ENCODE results near the gene ADAMTS20. TPM values are rescaled to one million over a fixed set of nuclear protein-coding genes. Genes with fewer than 3 reads are reported as not detected.

The ADAMTS20 gene
- total RNA-seq, 1 experiment from 2014 or later, result 0.07 TPM

DNA sequence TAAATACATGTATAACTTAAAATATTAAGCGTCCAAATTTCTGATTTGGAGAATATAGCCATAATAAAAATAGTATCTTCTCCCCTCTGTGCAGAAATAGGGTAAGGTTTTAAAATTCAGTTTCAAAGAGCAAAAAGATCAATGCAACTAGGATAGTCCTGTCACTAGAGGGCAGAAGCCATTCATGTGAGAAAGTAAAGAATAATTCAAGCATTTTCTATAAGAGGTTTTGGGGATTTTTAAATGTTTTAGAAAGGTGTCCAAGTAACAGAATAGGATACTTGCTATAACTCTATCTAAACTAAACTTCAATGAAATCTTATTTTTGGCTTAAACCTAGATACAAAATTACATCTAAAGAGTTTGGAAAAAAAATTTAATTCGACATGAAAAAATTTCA lies 50.3 kb downstream of the ADAMTS20 start:
- peak in 1 of 2 experiments; percentile 12 for DNase-seq

DNA sequence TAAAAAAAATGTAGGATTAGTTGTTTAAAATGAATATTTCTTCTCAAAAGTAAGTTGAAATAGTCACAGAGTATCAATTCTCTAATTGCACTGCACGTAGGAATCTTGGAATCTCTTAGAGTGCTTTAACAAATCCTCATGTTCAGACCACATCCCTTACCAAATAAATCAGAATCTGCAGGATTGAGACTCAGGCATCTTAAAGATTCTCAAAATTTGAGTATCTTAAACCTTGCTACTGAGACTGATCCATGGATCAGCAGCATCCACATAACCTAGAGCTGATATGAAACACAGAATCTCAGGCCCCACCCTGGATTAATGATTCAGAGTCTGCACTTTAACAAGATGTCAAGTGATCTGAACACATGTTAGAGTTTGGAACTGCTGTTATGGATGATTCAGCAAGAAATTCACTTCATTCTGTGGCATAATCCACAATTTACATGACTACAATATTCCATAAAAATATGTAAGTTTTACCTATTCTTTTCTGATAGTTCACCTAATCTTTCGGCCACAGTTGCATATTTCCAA lies 58.7 kb downstream of the ADAMTS20 start:
- no TSS peak for BruUV-seq (replicated peaks)
- Histone ChIP-seq H3K4me1 (no peaks in the 10 kb centered on the region), H3K27me3 (replicated peaks; ENCODE audit: control insufficient read depth, insufficient read depth, low read length) (no peaks in the 10 kb centered on the region), H3K4me3 (ENCODE audit: low read depth, low read length) (no peak overlapping the region), H3K9me3 (no peaks in the 10 kb centered on the region), H3K36me3 (ENCODE audit: control insufficient read depth, insufficient read depth, low read length) (no peaks in the 10 kb centered on the region)
- Mint-ChIP-seq H3K4me3 (ENCODE audit: unreplicated experiment) (no peak overlapping the region), H3K36me3 (ENCODE audit: insufficient read depth, unreplicated experiment) (no peaks in the 10 kb centered on the region), H3K27ac (ENCODE audit: unreplicated experiment) (no peak overlapping the region), H3K27me3 (ENCODE audit: insufficient read depth, unreplicated experiment) (peaks cover 3% of the 10 kb centered on the region), H3K9me3 (ENCODE audit: unreplicated experiment) (no peaks in the 10 kb centered on the region), H3K4me1 (ENCODE audit: low read depth, unreplicated experiment) (no peaks in the 10 kb centered on the region)
- no peak for DNase-seq
- CTCF ChIA-PET, result no interaction called here
- POLR2A ChIA-PET, result no interaction called here
- intact Hi-C loops (cut with micrococcal nuclease; ENCODE audit: unreplicated experiment), result no loop called here
- TF ChIP-seq, protein P1, sequence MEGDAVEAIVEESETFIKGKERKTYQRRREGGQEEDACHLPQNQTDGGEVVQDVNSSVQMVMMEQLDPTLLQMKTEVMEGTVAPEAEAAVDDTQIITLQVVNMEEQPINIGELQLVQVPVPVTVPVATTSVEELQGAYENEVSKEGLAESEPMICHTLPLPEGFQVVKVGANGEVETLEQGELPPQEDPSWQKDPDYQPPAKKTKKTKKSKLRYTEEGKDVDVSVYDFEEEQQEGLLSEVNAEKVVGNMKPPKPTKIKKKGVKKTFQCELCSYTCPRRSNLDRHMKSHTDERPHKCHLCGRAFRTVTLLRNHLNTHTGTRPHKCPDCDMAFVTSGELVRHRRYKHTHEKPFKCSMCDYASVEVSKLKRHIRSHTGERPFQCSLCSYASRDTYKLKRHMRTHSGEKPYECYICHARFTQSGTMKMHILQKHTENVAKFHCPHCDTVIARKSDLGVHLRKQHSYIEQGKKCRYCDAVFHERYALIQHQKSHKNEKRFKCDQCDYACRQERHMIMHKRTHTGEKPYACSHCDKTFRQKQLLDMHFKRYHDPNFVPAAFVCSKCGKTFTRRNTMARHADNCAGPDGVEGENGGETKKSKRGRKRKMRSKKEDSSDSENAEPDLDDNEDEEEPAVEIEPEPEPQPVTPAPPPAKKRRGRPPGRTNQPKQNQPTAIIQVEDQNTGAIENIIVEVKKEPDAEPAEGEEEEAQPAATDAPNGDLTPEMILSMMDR (IDR thresholded peaks at IDR 0.05; ENCODE audit: insufficient read depth in 1 of 2, low read depth in 1 of 2, low read length in 1 of 2, severe bottlenecking in 1 of 2, unreplicated experiment in 1 of 2), result no peak

More for the DNA sequence above, 50.3 kb downstream of the ADAMTS20 start:
- Mint-ChIP-seq H3K4me1 (ENCODE audit: low read depth, unreplicated experiment) (no peaks in the 10 kb centered on the region), H3K27me3 (ENCODE audit: insufficient read depth, unreplicated experiment) (peaks cover 2% of the 10 kb centered on the region), H3K27ac (ENCODE audit: unreplicated experiment) (no peak overlapping the region), H3K36me3 (ENCODE audit: insufficient read depth, unreplicated experiment) (no peaks in the 10 kb centered on the region), H3K9me3 (ENCODE audit: unreplicated experiment) (no peaks in the 10 kb centered on the region), H3K4me3 (ENCODE audit: unreplicated experiment) (no peak overlapping the region)
- Histone ChIP-seq H3K36me3 (ENCODE audit: control insufficient read depth, insufficient read depth, low read length) (no peaks in the 10 kb centered on the region), H3K27me3 (replicated peaks; ENCODE audit: control insufficient read depth, insufficient read depth, low read length) (no peaks in the 10 kb centered on the region), H3K4me3 (ENCODE audit: low read depth, low read length) (no peak overlapping the region), H3K9me3 (no peaks in the 10 kb centered on the region), H3K4me1 (no peaks in the 10 kb centered on the region)
- intact Hi-C loops (cut with micrococcal nuclease; ENCODE audit: unreplicated experiment), result loop anchor here (1.0 to 2.0 kb wide), 3 partner anchors 175 to 381 kb away; no protein-coding TSS in a partner anchor
- BruUV-seq (replicated peaks), result no TSS peak
- POLR2A ChIA-PET, result no interaction called here
- TF ChIP-seq, protein P1 (IDR thresholded peaks at IDR 0.05; ENCODE audit: insufficient read depth in 1 of 2, low read depth in 1 of 2, low read length in 1 of 2, severe bottlenecking in 1 of 2, unreplicated experiment in 1 of 2), result peak; percentile 42 to 60
- CTCF ChIA-PET, result interaction anchor here (0.6 kb wide), 1 partner anchor 256 kb away, joined by 4 read pairs; no protein-coding TSS in a partner anchor

DNA sequence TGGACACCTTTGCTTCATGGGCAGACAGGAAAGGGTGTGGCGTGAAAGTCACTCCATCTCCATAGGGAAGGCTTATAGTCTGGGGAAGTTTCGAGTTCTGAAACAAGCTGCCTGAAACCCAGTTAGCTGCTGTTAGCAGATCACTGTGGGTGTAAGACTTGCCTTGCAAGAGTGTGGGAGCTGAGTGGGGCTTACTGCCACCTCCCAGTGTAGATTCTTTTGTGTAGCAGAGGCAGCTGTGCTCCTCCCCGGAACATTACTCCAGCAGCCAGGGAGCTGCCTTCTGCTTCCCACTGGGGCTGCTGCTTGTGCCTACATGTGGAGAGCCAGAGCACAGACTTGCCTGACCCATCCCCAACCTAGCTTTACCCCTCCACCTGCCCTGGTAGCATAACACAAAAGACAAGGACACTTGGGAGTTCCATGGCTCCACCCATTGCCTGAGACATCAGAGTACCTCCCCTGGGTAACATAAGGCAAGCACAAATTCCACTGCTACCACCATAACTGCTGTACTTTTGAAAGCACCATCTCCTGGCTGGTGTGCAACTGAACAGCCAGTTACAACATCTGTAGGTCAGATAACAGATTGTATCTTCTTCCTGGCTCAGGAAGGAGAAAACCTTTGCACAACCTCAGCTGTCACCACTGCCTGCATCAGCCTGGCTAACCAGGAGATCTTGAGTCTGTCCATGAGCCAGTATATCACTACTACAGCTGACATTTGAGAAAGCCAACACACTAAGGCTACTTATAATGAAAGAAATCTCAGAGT lies 69.5 kb downstream of the ADAMTS20 start:
- Mint-ChIP-seq H3K36me3 (ENCODE audit: insufficient read depth, unreplicated experiment) (no peaks in the 10 kb centered on the region), H3K9me3 (ENCODE audit: unreplicated experiment) (peaks cover 14% of the 10 kb centered on the region), H3K4me3 (ENCODE audit: unreplicated experiment) (no peak overlapping the region), H3K27ac (ENCODE audit: unreplicated experiment) (no peak overlapping the region), H3K4me1 (ENCODE audit: low read depth, unreplicated experiment) (no peaks in the 10 kb centered on the region), H3K27me3 (ENCODE audit: insufficient read depth, unreplicated experiment) (no peaks in the 10 kb centered on the region)
- no TSS peak for BruUV-seq (replicated peaks)
- no peak for DNase-seq
- Histone ChIP-seq H3K9me3 (0 out of 2 replicates have a peak, but pooled peaks cover 2% of the 10 kb centered on the region), H3K4me1 (no peaks in the 10 kb centered on the region), H3K4me3 (ENCODE audit: low read depth, low read length) (no peak overlapping the region), H3K27me3 (replicated peaks; ENCODE audit: control insufficient read depth, insufficient read depth, low read length) (no peaks in the 10 kb centered on the region), H3K36me3 (ENCODE audit: control insufficient read depth, insufficient read depth, low read length) (no peaks in the 10 kb centered on the region)
- POLR2A ChIA-PET, result no interaction called here
- intact Hi-C loops (cut with micrococcal nuclease; ENCODE audit: unreplicated experiment), result no loop called here
- CTCF ChIA-PET, result no interaction called here
- TF ChIP-seq, protein P1 (IDR thresholded peaks at IDR 0.05; ENCODE audit: insufficient read depth in 1 of 2, low read depth in 1 of 2, low read length in 1 of 2, severe bottlenecking in 1 of 2, unreplicated experiment in 1 of 2), result no peak

Measured in Caco-2 (cell line).